ENCODE measurements around the gene KTN1. TPM values are rescaled to one million over a fixed set of nuclear protein-coding genes. Genes with fewer than 3 reads are reported as not detected.

Gene KTN1
- polyA plus RNA-seq, 3 donors: 4.6 to 31.4 (median 17.9) TPM

GRCh38 chr14:55583942-55584468, 4.0 kb downstream of the KTN1 start:
- Histone ChIP-seq H3K27ac (ENCODE audit: low read depth in 1 of 2, low read length in 2 of 2) (peak overlapping the region in 1 of 2 donors; percentile 16), H2AFZ (ENCODE audit: insufficient read depth, low read depth, low read length, poor library complexity, severe bottlenecking) (no peak overlapping the region), H3K9me3 (replicated peaks in 1 of 2; ENCODE audit: control insufficient read depth in 1 of 2, insufficient read depth in 1 of 2, low read length in 2 of 2) (no peaks in the 10 kb centered on the region), H3K9ac (ENCODE audit: insufficient read depth, low read length, poor library complexity, severe bottlenecking) (no peak overlapping the region), H3K4me2 (replicated peaks; ENCODE audit: extremely low read depth, low read length, poor library complexity, severe bottlenecking) (peak overlapping the region; percentile 5), H3K79me2 (ENCODE audit: insufficient read depth, low read length) (peaks cover 86% of the 10 kb centered on the region), H3K36me3 (replicated peaks in 1 of 2; ENCODE audit: control insufficient read depth in 1 of 2, insufficient read depth in 2 of 2, low read length in 2 of 2) (no peaks in the 10 kb centered on the region), H3K4me3 (replicated peaks in 1 of 3; ENCODE audit: low read depth in 2 of 3, low read length in 3 of 3) (peak overlapping the region in 1 of 3 experiments; percentile 2), H3K4me1 (ENCODE audit: control insufficient read depth in 1 of 2, insufficient read depth in 2 of 2, low read length in 2 of 2) (peaks cover 33 to 46% of the 10 kb centered on the region in 2 donors), H3K27me3 (ENCODE audit: control insufficient read depth in 2 of 2, insufficient read depth in 2 of 2, low read length in 2 of 2) (no peaks in the 10 kb centered on the region), H4K20me1 (ENCODE audit: insufficient read depth, low read length) (peaks cover 80% of the 10 kb centered on the region)
- Mint-ChIP-seq H3K27ac (no peak overlapping the region), H3K4me3 (no peak overlapping the region), H3K36me3 (peaks cover 2 to 3% of the 10 kb centered on the region in 2 donors), H3K4me1 (peaks cover 36% of the 10 kb centered on the region), H3K9me3 (no peaks in the 10 kb centered on the region), H3K27me3 (ENCODE audit: low read depth in 3 of 3) (peaks cover 0 to 2% (median 2%) of the 10 kb centered on the region in 3 donors)
- WGBS (ENCODE audit: insufficient coverage): no CpG with 5 or more reads among the region's 2 CpGs
- TF ChIP-seq CTCF (IDR thresholded peaks at IDR 0.05): no peak
- no peak for DNase-seq
- intact Hi-C loops (cut with micrococcal nuclease): no loop called here

GRCh38 chr14:55585854-55586253, 5.8 kb downstream of the KTN1 start:
- peaks cover 94% of the 10 kb centered on the region for H4K20me1 ChIP-seq (ENCODE audit: insufficient read depth, low read length)
- no peaks in the 10 kb centered on the region for H3K27me3 ChIP-seq (ENCODE audit: control insufficient read depth in 2 of 2, insufficient read depth in 2 of 2, low read length in 2 of 2)
- H2AFZ ChIP-seq (ENCODE audit: insufficient read depth, low read depth, low read length, poor library complexity, severe bottlenecking): no peak overlapping the region
- H3K36me3 ChIP-seq (replicated peaks in 1 of 2; ENCODE audit: control insufficient read depth in 1 of 2, insufficient read depth in 2 of 2, low read length in 2 of 2): no peaks in the 10 kb centered on the region
- 100% methylated on average over 1 of the region's 2 CpGs for WGBS (ENCODE audit: insufficient coverage)
- intact Hi-C loops (cut with micrococcal nuclease): no loop called here
- no peak overlapping the region for H3K4me2 ChIP-seq (replicated peaks; ENCODE audit: extremely low read depth, low read length, poor library complexity, severe bottlenecking)
- H3K9ac ChIP-seq (ENCODE audit: insufficient read depth, low read length, poor library complexity, severe bottlenecking): no peak overlapping the region
- no peak for TF ChIP-seq CTCF (IDR thresholded peaks at IDR 0.05)
- DNase-seq: no peak
- H3K4me1 ChIP-seq (ENCODE audit: control insufficient read depth in 1 of 2, insufficient read depth in 2 of 2, low read length in 2 of 2): peaks cover 28 to 37% of the 10 kb centered on the region in 2 donors
- no peak overlapping the region for H3K27ac ChIP-seq (ENCODE audit: low read depth in 1 of 2, low read length in 2 of 2)
- Mint-ChIP-seq H3K4me1 (peaks cover 33% of the 10 kb centered on the region), H3K4me3 (no peak overlapping the region), H3K27me3 (ENCODE audit: low read depth in 3 of 3) (peaks cover 0 to 2% (median 2%) of the 10 kb centered on the region in 3 donors), H3K36me3 (peaks cover 2 to 5% of the 10 kb centered on the region in 2 donors), H3K9me3 (no peaks in the 10 kb centered on the region), H3K27ac (no peak overlapping the region)
- H3K9me3 ChIP-seq (replicated peaks in 1 of 2; ENCODE audit: control insufficient read depth in 1 of 2, insufficient read depth in 1 of 2, low read length in 2 of 2): no peaks in the 10 kb centered on the region
- no peak overlapping the region for H3K4me3 ChIP-seq (replicated peaks in 1 of 3; ENCODE audit: low read depth in 2 of 3, low read length in 3 of 3)
- H3K79me2 ChIP-seq (ENCODE audit: insufficient read depth, low read length): peaks cover 99% of the 10 kb centered on the region

Data from CD14-positive monocyte (primary cell).